A673 (cell line): ENCODE data around the gene PCDH7. TPM values are rescaled to one million over a fixed set of nuclear protein-coding genes. Genes with fewer than 3 reads are reported as not detected.
A peak's percentile ranks its signal among the peaks of the same experiment; 100 is the strongest.

Experiments used
- BruUV-seq: library from RNA; stranded (reverse); fragments of 400-500 nt; replicated peaks from 2 replicates; lab custom pipeline; 2021; lab: Mats Ljungman, UMichigan
- CTCF ChIA-PET: fragments of 300-600 bp; sonication (Branson Sonifier 250); formaldehyde crosslinking; loops from one replicate; lab custom pipeline; 2022; ENCODE audit warnings: antibody characterized with exemption; lab: Charles Lee
- POLR2A ChIA-PET: fragments of 300-600 bp; sonication (Branson Sonifier 250); formaldehyde crosslinking; loops from one replicate; lab custom pipeline; 2022; ENCODE audit warnings: antibody characterized with exemption; ENCODE audit not compliant: low non-redundant PET; lab: Charles Lee
- DNase-seq: peaks from one replicate; pipeline ENCODE4 v3.0.0-alpha.2; 2015; ENCODE audit warnings: low spot score
- H3K27ac ChIP-seq: fragments of 200-600 bp; sonication (generic); 2 replicates; pipeline ENCODE4 v1.5.1; 2016; ENCODE audit warnings: mixed run types, low read depth, mild to moderate bottlenecking, mixed read lengths, antibody characterized with exemption, low read length; ENCODE audit not compliant: poor library complexity, severe bottlenecking
- H3K27me3 ChIP-seq: fragments of 200-600 bp; sonication (generic); replicated peaks from 2 replicates; pipeline ENCODE4 v1.6.1; 2017; ENCODE audit warnings: mixed run types, low read depth, mild to moderate bottlenecking, mixed read lengths, antibody characterized with exemption, low read length; ENCODE audit not compliant: insufficient read depth, poor library complexity
- H3K36me3 ChIP-seq: fragments of 200-600 bp; sonication (generic); 2 replicates; pipeline ENCODE4 v1.6.1; 2016; ENCODE audit warnings: mixed run types, mild to moderate bottlenecking, mixed read lengths, antibody characterized with exemption, low read length; ENCODE audit not compliant: insufficient read depth, poor library complexity, severe bottlenecking
- H3K4me1 ChIP-seq: fragments of 200-600 bp; sonication (generic); 2 replicates; pipeline ENCODE4 v1.6.1; 2017; ENCODE audit warnings: mixed run types, mild to moderate bottlenecking, mixed read lengths, antibody characterized with exemption, low read length; ENCODE audit not compliant: insufficient read depth, poor library complexity, severe bottlenecking
- H3K4me3 ChIP-seq: fragments of 200-600 bp; sonication (generic); 2 replicates; pipeline ENCODE4 v1.5.1; 2016; ENCODE audit warnings: low read depth, mixed run types, mild to moderate bottlenecking, mixed read lengths, low read length; ENCODE audit not compliant: poor library complexity, severe bottlenecking
- H3K9me3 ChIP-seq: fragments of 200-600 bp; sonication (generic); 2 replicates; pipeline ENCODE4 v1.6.1; 2016; ENCODE audit warnings: mixed run types, low read depth, mild to moderate bottlenecking, mixed read lengths, antibody characterized with exemption, low read length; ENCODE audit not compliant: poor library complexity, severe bottlenecking
- CTCF ChIP-seq: fragments of 300-800, 200-600 bp; sonication (generic); conservative IDR thresholded peaks from 2 replicates; pipeline ENCODE4 v1.5.1; 2017; ENCODE audit warnings: low read depth, mild to moderate bottlenecking, antibody characterized with exemption, low read length, moderate library complexity, mixed read lengths
- EZH2 ChIP-seq: fragments of 200-600 bp; sonication (generic); IDR thresholded peaks from 2 replicates; pipeline ENCODE4 v1.6.1; 2017; ENCODE audit warnings: borderline replicate concordance, low read depth, mild to moderate bottlenecking, mixed read lengths, antibody characterized with exemption, low read length; ENCODE audit not compliant: poor library complexity, severe bottlenecking
- intact Hi-C: fragments of 100-400 bp; cut with micrococcal nuclease; formaldehyde crosslinking; loops from one replicate; pipeline ENCODE4 v1.10.0; 2022; ENCODE audit not compliant: unreplicated experiment
- total RNA-seq: library from RNA; stranded (reverse); gene quantifications from 2 replicates; pipeline ENCODE4 v1.2.3, GENCODE V29; 2021

Gene PCDH7
- total RNA-seq, 1 experiment from 2014 or later: 218 TPM

GRCh38 chr4:30726090-30726675, 6.0 kb downstream of the PCDH7 start:
- ChIA-PET POLR2A (no interaction called here), CTCF (interaction anchor here (0.6 kb wide), 1 partner anchor 8 kb away, joined by 3 read pairs; no protein-coding TSS in a partner anchor)
- DNase-seq: peak; percentile 59
- Histone ChIP-seq H3K27me3 (no peaks in the 10 kb centered on the region), H3K36me3 (peaks cover 73% of the 10 kb centered on the region), H3K4me1 (peaks cover 19% of the 10 kb centered on the region), H3K9me3 (no peaks in the 10 kb centered on the region), H3K4me3 (peak overlapping the region; percentile 93), H3K27ac (no peak overlapping the region)
- no peak for TF ChIP-seq EZH2
- no peak for TF ChIP-seq CTCF
- intact Hi-C loops: loop anchor here (10.0 kb wide), 1 partner anchor 109 kb away; no protein-coding TSS in a partner anchor
- BruUV-seq: no TSS peak

- no peak overlapping the region for H3K27ac ChIP-seq
- no peaks in the 10 kb centered on the region for H3K27me3 ChIP-seq
- H3K36me3 ChIP-seq: peaks cover 81% of the 10 kb centered on the region
- peaks cover 28% of the 10 kb centered on the region for H3K4me1 ChIP-seq
- ChIA-PET CTCF (no interaction called here), POLR2A (interaction anchor here (0.6 kb wide), 1 partner anchor 161 kb away, joined by 3 read pairs; no protein-coding TSS in a partner anchor)
- H3K4me3 ChIP-seq: peak overlapping the region; percentile 93
- no peak for DNase-seq
- BruUV-seq: no TSS peak
- H3K9me3 ChIP-seq: no peaks in the 10 kb centered on the region
- TF ChIP-seq EZH2 (no peak), CTCF (no peak)
- intact Hi-C loops: loop anchor here (10.0 kb wide), 1 partner anchor 107 kb away; no protein-coding TSS in a partner anchor
These were observed 7.2 kb downstream of the PCDH7 start for GRCh38 chr4:30727409-30727808.

GRCh38 chr4:30728311-30728710, 8.1 kb downstream of the PCDH7 start:
- BruUV-seq: no TSS peak

More at GRCh38 chr4:30728311-30728710, 8.1 kb downstream of the PCDH7 start:
- POLR2A ChIA-PET: interaction anchor here (0.6 to 0.7 kb wide), 2 partner anchors 15 to 160 kb away, joined by 3 to 4 read pairs; no protein-coding TSS in a partner anchor
- Histone ChIP-seq H3K27ac (no peak overlapping the region), H3K36me3 (peaks cover 80% of the 10 kb centered on the region), H3K4me1 (peaks cover 28% of the 10 kb centered on the region), H3K4me3 (peak overlapping the region; percentile 93), H3K9me3 (no peaks in the 10 kb centered on the region), H3K27me3 (no peaks in the 10 kb centered on the region)
- intact Hi-C loops: loop anchor here (10.0 kb wide), 1 partner anchor 106 kb away; no protein-coding TSS in a partner anchor
- TF ChIP-seq CTCF: no peak
- no peak for TF ChIP-seq EZH2
- DNase-seq: peak; percentile 39
- CTCF ChIA-PET: no interaction called here
